ENCODE data around the gene GALNT18. TPM values are rescaled to one million over a fixed set of nuclear protein-coding genes. Genes with fewer than 3 reads are reported as not detected.

The GALNT18 gene
- total RNA-seq, 4 donors from 2014 or later, result 7.8 to 57.1 (median 17.8) TPM

DNA sequence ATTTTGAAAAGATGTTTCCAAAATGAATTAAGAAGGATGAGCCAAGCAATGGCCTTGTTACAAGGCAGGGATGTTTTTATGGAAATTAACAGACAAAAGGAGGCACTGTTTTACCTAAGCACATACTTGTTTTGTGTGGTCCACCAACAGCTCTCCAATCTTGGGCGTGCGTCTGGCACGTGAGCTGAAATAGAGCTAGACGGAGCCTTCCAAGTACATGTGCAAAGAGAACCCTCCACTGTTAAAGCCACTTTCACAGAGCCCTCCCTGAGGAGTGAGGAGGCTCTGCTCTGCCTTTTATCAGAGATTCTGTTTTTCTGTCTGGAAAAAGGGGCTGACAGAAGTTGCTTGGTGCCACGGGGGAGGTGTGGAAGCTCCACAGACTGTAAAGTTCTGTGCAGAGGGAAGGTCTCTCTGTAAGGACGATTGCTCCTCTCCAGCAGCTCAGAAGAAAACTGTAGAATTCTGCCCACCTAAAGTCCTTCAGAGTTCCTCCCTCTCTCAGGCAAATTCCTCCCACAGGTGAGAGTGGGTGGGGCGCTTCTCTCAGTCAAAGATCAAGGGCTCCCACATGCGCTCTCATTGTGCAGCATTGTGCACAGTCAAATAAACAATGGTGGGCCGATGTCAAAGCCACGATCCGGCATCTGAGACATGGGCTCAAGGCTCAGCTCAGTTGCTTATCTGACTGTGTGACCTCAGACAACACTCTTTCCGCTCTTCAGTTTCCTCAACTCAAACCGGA lies 176.2 kb downstream of the GALNT18 start:
- no peak for TF ChIP-seq CTCF (IDR thresholded peaks at IDR 0.05; ENCODE audit: low read depth)

- no peak for TF ChIP-seq CTCF (IDR thresholded peaks at IDR 0.05; ENCODE audit: low read depth)
These were observed 177.0 kb downstream of the GALNT18 start for GRCh38 chr11:11444804-11445131.

GRCh38 chr11:11444027-11444803 lies 177.6 kb downstream of the GALNT18 start:
- no peak for TF ChIP-seq CTCF (IDR thresholded peaks at IDR 0.05; ENCODE audit: low read depth)

DNA sequence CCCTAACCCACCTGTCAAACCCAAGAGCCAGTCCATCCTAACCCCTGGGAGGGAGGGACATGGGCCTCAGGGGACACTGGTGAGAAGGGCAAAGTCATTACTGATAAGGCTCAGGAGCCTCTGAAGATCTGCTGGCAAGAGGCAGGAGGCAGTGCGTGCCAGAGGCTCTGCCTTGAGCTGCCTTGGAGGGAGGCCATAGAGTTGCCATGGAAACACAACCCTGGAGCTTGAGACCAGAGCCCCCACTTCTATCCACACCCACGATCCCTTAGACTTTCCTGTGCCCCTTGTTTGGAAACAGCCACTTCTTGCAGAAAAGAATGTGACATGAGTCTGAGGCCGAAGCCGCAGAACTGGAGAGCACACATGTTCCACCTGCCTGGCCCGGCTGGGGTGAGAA lies 179.0 kb downstream of the GALNT18 start:
- no peak for TF ChIP-seq CTCF (IDR thresholded peaks at IDR 0.05; ENCODE audit: low read depth)

DNA sequence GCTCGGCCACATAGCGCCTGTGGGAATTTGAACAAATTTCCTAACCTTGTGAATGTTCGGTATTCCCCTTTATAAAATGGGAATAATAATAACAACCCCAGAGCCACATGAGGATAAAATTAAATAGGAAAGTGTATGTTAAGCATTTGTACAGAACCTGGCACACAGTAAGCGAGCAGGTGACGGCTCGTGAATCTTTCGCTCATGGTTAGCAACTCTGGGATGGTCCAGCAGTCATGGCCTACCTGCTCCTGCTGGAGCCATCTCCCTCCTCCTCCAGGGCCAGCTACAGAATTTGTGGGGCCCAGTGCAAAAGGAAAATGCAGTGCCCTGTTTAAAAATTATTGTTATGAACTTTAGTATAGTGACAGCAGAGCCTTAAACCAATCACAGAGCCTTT lies 180.3 kb downstream of the GALNT18 start:
- TF ChIP-seq CTCF (IDR thresholded peaks at IDR 0.05; ENCODE audit: low read depth), result no peak

GRCh38 chr11:11441091-11441490 lies 180.7 kb downstream of the GALNT18 start:
- TF ChIP-seq CTCF (IDR thresholded peaks at IDR 0.05; ENCODE audit: low read depth), result no peak

GRCh38 chr11:11440144-11440543 lies 181.7 kb downstream of the GALNT18 start:
- no peak for TF ChIP-seq CTCF (IDR thresholded peaks at IDR 0.05; ENCODE audit: low read depth)

Data from subcutaneous adipose tissue (tissue), 4 donors.